Smooth muscle cell (in vitro differentiated cells): ENCODE data around the gene COL13A1. TPM values are rescaled to one million over a fixed set of nuclear protein-coding genes. Genes with fewer than 3 reads are reported as not detected.

Experiments used
- DNase-seq: peaks from one replicate; lab custom pipeline; 2025; ENCODE audit not compliant: unreplicated experiment; lab: John Stamatoyannopoulos, UW
- H2AFZ ChIP-seq: fragments of 200-600 bp; sonication (generic); 2 replicates; pipeline ENCODE4 v1.6.0; 2016; ENCODE audit warnings: antibody characterized with exemption, low read depth, mild to moderate bottlenecking
- H3F3A ChIP-seq: fragments of 200-600 bp; sonication (generic); 2 replicates; pipeline ENCODE4 v1.6.0; 2017; ENCODE audit warnings: antibody characterized with exemption, low read depth
- H3K27ac ChIP-seq: fragments of 200-600 bp; sonication (generic); 2 replicates; pipeline ENCODE4 v1.5.1; 2016; ENCODE audit warnings: low read depth, mild to moderate bottlenecking
- H3K27me3 ChIP-seq: fragments of 200-600 bp; sonication (generic); 2 replicates; pipeline ENCODE4 v1.6.1; 2016; ENCODE audit warnings: low read depth, mild to moderate bottlenecking
- H3K36me3 ChIP-seq: fragments of 200-600 bp; sonication (generic); 2 replicates; pipeline ENCODE4 v1.5.1; 2016; ENCODE audit warnings: low read depth
- H3K4me1 ChIP-seq: fragments of 200-600 bp; sonication (generic); 2 replicates; pipeline ENCODE4 v1.5.1; 2016; ENCODE audit warnings: low read depth
- H3K4me2 ChIP-seq: fragments of 200-600 bp; sonication (generic); 2 replicates; pipeline ENCODE4 v1.6.0; 2016; ENCODE audit warnings: mild to moderate bottlenecking
- H3K4me3 ChIP-seq: fragments of 200-600 bp; sonication (generic); 2 replicates; pipeline ENCODE4 v1.5.1; 2016; ENCODE audit warnings: mild to moderate bottlenecking
- H3K79me2 ChIP-seq: fragments of 200-600 bp; sonication (generic); 2 replicates; pipeline ENCODE4 v1.6.0; 2016; ENCODE audit warnings: low read depth, mild to moderate bottlenecking
- H3K9ac ChIP-seq: fragments of 200-600 bp; sonication (generic); 2 replicates; pipeline ENCODE4 v1.6.0; 2016; ENCODE audit warnings: low read depth
- H3K9me3 ChIP-seq: fragments of 200-600 bp; sonication (generic); replicated peaks from 2 replicates; pipeline ENCODE4 v1.5.1; 2016; ENCODE audit warnings: low read depth
- H4K20me1 ChIP-seq: fragments of 200-600 bp; sonication (generic); 2 replicates; pipeline ENCODE4 v1.6.0; 2016; ENCODE audit warnings: low read depth
- WGBS: methylation state at CpG from one replicate; pipeline ENCODE4 v1.1.7; 2016; ENCODE audit warnings: low lambda C conversion rate; 5-methylcytosine and 5-hydroxymethylcytosine counted together
- polyA plus RNA-seq: library from polyadenylated mRNA; unstranded; fragments of >200 nt; fragmentation: Nextera tagmentation; extraction: Ambion mirVana; gene quantifications from 2 replicates; pipeline ENCODE4 v1.2.1, GENCODE V29; 2016
- total RNA-seq: library from RNA; depleted of rRNA; stranded (reverse); fragments of >200 nt; gene quantifications from 2 replicates; pipeline ENCODE4 v1.2.3, GENCODE V29; 2014
- TF ChIP-seq, protein P1 (sequence below): fragments of 200-600 bp; sonication (generic); IDR thresholded peaks from 2 replicates; pipeline ENCODE4 v1.5.1; 2017; ENCODE audit warnings: borderline replicate concordance, mild to moderate bottlenecking, antibody characterized with exemption; ENCODE audit not compliant: insufficient read depth, poor library complexity, severe bottlenecking

Gene COL13A1
- total and polyA plus RNA-seq, 2 experiments from 2014 or later: 6.1 to 15.0 TPM

GRCh38 chr10:69902835-69903535, 101.3 kb downstream of the COL13A1 start:
- DNase-seq: no peak
- TF ChIP-seq, protein P1, sequence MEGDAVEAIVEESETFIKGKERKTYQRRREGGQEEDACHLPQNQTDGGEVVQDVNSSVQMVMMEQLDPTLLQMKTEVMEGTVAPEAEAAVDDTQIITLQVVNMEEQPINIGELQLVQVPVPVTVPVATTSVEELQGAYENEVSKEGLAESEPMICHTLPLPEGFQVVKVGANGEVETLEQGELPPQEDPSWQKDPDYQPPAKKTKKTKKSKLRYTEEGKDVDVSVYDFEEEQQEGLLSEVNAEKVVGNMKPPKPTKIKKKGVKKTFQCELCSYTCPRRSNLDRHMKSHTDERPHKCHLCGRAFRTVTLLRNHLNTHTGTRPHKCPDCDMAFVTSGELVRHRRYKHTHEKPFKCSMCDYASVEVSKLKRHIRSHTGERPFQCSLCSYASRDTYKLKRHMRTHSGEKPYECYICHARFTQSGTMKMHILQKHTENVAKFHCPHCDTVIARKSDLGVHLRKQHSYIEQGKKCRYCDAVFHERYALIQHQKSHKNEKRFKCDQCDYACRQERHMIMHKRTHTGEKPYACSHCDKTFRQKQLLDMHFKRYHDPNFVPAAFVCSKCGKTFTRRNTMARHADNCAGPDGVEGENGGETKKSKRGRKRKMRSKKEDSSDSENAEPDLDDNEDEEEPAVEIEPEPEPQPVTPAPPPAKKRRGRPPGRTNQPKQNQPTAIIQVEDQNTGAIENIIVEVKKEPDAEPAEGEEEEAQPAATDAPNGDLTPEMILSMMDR: no peak
- peaks cover 9% of the 10 kb centered on the region for H3K4me1 ChIP-seq
- no peaks in the 10 kb centered on the region for H3F3A ChIP-seq
- H4K20me1 ChIP-seq: no peaks in the 10 kb centered on the region
- no peaks in the 10 kb centered on the region for H3K36me3 ChIP-seq
- no peak overlapping the region for H3K27ac ChIP-seq
- H3K4me2 ChIP-seq: no peak overlapping the region
- 90% methylated on average over 7 of the region's 7 CpGs for WGBS
- no peak overlapping the region for H3K9ac ChIP-seq
- H3K4me3 ChIP-seq: no peak overlapping the region
- no peaks in the 10 kb centered on the region for H3K27me3 ChIP-seq
- H3K9me3 ChIP-seq: no peaks in the 10 kb centered on the region
- no peak overlapping the region for H2AFZ ChIP-seq
- H3K79me2 ChIP-seq: no peaks in the 10 kb centered on the region

DNA sequence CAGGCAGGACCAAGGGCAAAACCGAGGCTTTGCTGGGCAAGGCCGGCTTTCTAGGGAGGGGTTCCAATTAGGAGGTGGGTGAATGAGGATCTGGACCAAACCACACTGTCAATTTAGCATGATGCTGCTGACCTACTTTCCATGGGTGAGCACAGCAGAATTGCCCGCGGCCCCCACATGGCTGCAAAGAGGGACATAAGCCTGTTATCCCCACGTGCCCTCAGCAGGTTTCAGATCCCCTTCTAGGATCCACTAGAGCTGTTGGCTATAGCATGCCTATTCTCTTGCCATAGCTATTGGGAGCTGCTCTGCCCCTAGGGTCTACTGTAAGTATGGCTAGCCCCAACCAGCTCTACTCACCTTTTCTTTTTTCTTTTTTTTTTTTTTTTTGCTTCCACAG, 102.8 kb downstream of the COL13A1 start:
- Histone ChIP-seq H3K4me3 (no peak overlapping the region), H3K9ac (no peak overlapping the region), H3K79me2 (no peaks in the 10 kb centered on the region), H3K27ac (no peak overlapping the region), H3K27me3 (no peaks in the 10 kb centered on the region), H3F3A (no peaks in the 10 kb centered on the region), H3K9me3 (no peaks in the 10 kb centered on the region), H4K20me1 (no peaks in the 10 kb centered on the region), H3K4me2 (no peak overlapping the region), H2AFZ (no peak overlapping the region), H3K36me3 (no peaks in the 10 kb centered on the region), H3K4me1 (peaks cover 9% of the 10 kb centered on the region)
- 94% methylated on average over 5 of the region's 5 CpGs for WGBS
- DNase-seq: no peak
- TF ChIP-seq, protein P1: no peak

DNA sequence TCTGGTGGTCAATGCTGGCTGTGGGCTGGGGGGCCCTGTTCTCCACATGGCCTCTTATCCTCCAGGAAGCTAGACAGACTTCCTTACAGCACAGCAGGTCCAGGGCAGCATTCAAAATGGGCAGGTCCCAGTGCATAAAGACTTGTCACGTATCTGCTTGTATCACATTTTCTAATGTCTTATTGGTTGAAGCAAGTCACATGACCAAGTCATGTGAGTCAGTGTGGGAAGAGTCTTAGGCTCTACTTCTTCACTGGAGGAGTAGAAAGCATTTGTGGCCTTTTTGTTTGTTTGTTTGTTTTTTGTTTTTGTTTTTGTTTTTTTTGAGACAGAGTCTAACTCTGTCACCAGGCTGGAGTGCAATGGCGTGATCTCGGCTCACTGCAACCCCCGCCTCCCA, 104.7 kb downstream of the COL13A1 start:
- Histone ChIP-seq H3K4me3 (no peak overlapping the region), H3K4me1 (peaks cover 9% of the 10 kb centered on the region), H2AFZ (no peak overlapping the region), H3K4me2 (no peak overlapping the region), H3K27ac (no peak overlapping the region), H3K36me3 (no peaks in the 10 kb centered on the region), H3K79me2 (no peaks in the 10 kb centered on the region), H3K27me3 (no peaks in the 10 kb centered on the region), H3K9ac (no peak overlapping the region), H3F3A (no peaks in the 10 kb centered on the region), H4K20me1 (no peaks in the 10 kb centered on the region), H3K9me3 (no peaks in the 10 kb centered on the region)
- DNase-seq: no peak
- TF ChIP-seq, protein P1: no peak
- WGBS: over 99% methylated on average over 4 of the region's 4 CpGs

DNA sequence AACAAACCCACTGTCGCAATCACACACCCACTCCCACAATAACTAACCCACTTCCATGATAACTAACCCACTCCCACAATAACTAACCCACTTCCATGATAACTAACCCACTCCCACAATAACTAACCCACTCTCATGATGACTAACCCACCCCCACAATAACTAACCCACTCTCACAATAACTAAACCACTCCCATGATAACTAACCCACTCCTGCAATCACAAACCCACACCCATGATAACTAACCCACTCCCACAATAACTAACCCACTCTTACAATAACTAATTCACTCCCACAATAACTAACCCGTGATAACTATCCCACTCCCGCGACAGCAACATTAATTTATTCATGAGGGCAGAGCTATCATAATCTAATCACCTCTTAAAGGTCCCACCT, 105.8 kb downstream of the COL13A1 start:
- Histone ChIP-seq H2AFZ (no peak overlapping the region), H4K20me1 (no peaks in the 10 kb centered on the region), H3K4me3 (no peak overlapping the region), H3K9ac (no peak overlapping the region), H3K27me3 (no peaks in the 10 kb centered on the region), H3K36me3 (no peaks in the 10 kb centered on the region), H3K4me1 (peaks cover under 1% of the 10 kb centered on the region), H3K27ac (no peak overlapping the region), H3F3A (no peaks in the 10 kb centered on the region), H3K79me2 (no peaks in the 10 kb centered on the region), H3K9me3 (no peaks in the 10 kb centered on the region), H3K4me2 (no peak overlapping the region)
- TF ChIP-seq, protein P1: no peak
- no peak for DNase-seq
- 98% methylated on average over 4 of the region's 4 CpGs for WGBS
